GM19043 (cell line): ENCODE results near the gene ATP13A3.
"Not testable (repeated sequence)": the region's sequence is repeated elsewhere in the genome, so short reads cannot be mapped to it uniquely, and the experiment has no call there.

ENCODE experiments used
- ATAC-seq: cut with Tn5 transposase; IDR thresholded peaks from one replicate; pipeline ENCODE4 v1.9.1; 2021; ENCODE audit warnings: low read depth; ENCODE audit not compliant: unreplicated experiment

Gene ATP13A3

GRCh38 chr3:194503081-194503531, 16.3 kb upstream of the ATP13A3 start:
- ATAC-seq: no peak

- no peak for ATAC-seq
Observed at GRCh38 chr3:194500198-194500597, 13.4 kb upstream of the ATP13A3 start.

GRCh38 chr3:194499516-194499915, 12.7 kb upstream of the ATP13A3 start:
- not testable (repeated sequence) for ATAC-seq

GRCh38 chr3:194497799-194498575, 11.2 kb upstream of the ATP13A3 start:
- no peak for ATAC-seq

- ATAC-seq: no peak
Observed at GRCh38 chr3:194496217-194496919, 9.6 kb upstream of the ATP13A3 start.

GRCh38 chr3:194494951-194495374, 8.2 kb upstream of the ATP13A3 start:
- no peak for ATAC-seq

- ATAC-seq: not testable (repeated sequence)
Observed at GRCh38 chr3:194493995-194494927, 7.5 kb upstream of the ATP13A3 start.

- ATAC-seq: no peak
Observed at GRCh38 chr3:194492001-194492400, 5.2 kb upstream of the ATP13A3 start.

GRCh38 chr3:194489736-194490612, 3.2 kb upstream of the ATP13A3 start:
- peak; percentile 39 for ATAC-seq

GRCh38 chr3:194488055-194488742, 1.4 kb upstream of the ATP13A3 start:
- ATAC-seq: no peak

- ATAC-seq: peak; percentile 14
Observed at GRCh38 chr3:194487289-194488054, 670 bp upstream of the ATP13A3 start.

GRCh38 chr3:194485881-194486539, 792 bp downstream of the ATP13A3 start:
- no peak for ATAC-seq

- no peak for ATAC-seq
Observed at GRCh38 chr3:194485468-194485880, 1.3 kb downstream of the ATP13A3 start.

- no peak for ATAC-seq
Observed at GRCh38 chr3:194484614-194485013, 2.2 kb downstream of the ATP13A3 start.

- no peak for ATAC-seq
Observed at GRCh38 chr3:194483850-194484249, 3.0 kb downstream of the ATP13A3 start.

GRCh38 chr3:194482830-194483229, 4.0 kb downstream of the ATP13A3 start:
- ATAC-seq: not testable (repeated sequence)

GRCh38 chr3:194482196-194482593, 4.6 kb downstream of the ATP13A3 start:
- no peak for ATAC-seq
